HG03280 (cell line): Measurements from ENCODE around the gene OR10H5.
"Not testable (repeated sequence)": the region's sequence is repeated elsewhere in the genome, so short reads cannot be mapped to it uniquely, and the experiment has no call there.

ENCODE experiments used
- ATAC-seq: cut with Tn5 transposase; IDR thresholded peaks from one replicate; pipeline ENCODE4 v1.9.1; 2021; ENCODE audit warnings: mild to moderate bottlenecking, moderate library complexity; ENCODE audit not compliant: unreplicated experiment

OR10H5 gene

DNA sequence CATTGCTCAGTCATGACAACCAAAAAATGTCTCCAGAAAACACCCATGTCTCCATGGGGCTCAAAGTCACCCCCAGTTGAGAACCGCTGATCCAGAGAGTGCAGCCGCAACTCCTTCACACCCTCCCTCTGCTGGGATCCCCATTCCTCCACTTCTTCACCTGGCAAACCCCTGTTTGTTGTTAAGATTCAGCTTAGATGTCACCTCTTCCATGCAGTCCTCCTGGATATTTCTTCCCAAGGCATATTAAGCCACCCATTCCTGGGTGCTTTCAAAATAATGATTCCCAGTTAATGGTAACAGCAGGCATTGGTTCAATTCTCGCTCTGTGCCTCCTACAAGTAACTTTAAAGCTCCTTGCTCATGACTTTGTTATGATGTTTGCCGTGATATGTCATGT, 24.0 kb downstream of the OR10H5 start:
- no peak for ATAC-seq

DNA sequence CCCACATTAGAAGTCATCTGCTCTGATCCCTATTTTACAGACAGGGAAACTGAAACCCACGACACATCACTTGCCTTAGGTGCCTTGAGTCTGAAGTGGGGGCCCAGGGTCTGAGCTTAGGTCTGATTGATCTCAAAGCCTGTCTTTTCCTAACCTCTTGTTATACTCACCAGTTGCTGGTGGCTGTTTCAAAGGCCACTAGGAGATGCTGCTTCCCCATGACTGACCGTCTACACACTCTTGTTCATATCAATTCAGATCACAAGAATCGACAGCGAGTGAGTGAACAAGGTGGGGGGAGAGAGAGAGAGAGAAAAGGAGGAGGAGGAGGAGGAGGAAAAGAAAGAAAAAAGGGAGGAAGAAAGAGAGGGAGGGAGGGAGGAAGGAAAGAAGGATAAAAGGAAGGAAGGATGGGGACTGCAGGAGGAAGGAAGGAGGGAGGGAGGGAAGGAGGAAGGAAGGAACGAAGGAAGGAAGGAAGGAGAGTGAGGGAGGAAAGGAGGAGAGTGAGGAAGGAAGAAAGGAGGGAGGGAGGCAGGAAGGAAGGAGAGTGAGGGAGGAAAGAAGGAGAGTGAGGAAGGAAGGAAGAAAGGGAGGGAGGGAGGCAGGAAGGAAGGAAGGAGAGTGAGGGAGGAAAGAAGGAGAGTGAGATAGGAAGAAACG, 24.7 kb downstream of the OR10H5 start:
- ATAC-seq = no peak

DNA sequence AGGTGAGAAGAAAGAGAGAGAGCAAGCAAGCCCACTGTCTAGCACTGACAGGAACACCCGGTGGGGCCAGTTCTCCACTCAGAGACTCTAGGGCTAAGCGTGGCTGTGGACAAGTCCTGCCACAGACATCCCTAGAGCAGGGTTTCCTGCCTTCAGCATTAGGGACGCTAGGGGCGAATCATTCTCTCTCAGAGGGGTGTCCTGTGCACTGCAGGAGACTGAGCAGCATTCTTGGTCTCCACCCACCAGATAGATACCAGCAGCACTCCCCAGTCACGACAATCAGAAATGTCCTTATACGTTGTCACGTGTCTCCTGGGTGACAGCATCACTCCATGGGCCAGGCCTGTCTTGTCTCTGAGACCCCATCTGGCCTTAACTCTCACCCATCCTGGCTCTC, 26.5 kb downstream of the OR10H5 start:
- no peak for ATAC-seq

DNA sequence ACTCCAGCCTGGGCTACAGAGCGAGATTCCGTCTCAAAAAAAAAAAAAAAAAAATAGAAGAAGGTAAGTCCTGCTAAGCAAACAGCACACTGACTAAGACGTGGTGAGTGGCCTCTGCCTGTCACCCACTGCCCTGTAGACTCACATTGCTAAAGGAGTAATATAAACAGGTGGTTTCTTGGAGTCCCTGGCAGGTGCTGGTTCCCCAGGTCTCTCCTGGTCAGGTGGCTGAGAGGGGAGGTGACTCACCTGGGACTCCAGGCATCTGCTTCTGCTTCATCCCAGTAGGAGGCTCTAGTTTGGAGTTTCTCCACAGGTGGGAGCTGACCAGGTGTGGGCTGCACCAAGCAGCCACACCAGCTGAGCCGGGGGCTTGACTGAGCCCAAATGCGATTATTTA, 27.8 kb downstream of the OR10H5 start, which contains the start of gene OR10H1:
OR10H1 (minus strand) TSS at position 359 of the 400 bp plus-strand sequence. CDS start 7,627 bp downstream, outside the sequence.
- ATAC-seq = no peak

DNA sequence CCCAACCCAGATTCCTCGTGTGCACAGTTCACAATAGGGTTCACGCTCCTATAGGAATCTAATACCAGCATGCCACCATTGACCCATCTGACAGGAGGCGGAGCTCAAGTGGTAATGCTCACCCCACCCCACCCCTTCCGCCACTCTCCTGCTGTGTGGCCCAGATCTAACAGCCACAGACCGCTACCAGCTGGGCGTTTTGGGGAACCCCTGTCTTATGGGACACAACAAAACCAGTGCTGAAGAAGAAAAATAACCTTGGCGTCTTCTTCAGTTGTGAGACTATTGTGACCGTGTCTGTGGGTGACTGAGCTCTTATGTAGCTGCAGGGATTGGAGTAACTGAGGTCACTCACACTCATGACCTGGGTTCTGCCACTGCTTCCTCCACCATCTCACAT, 33.2 kb downstream of the OR10H5 start:
- ATAC-seq = no peak

DNA sequence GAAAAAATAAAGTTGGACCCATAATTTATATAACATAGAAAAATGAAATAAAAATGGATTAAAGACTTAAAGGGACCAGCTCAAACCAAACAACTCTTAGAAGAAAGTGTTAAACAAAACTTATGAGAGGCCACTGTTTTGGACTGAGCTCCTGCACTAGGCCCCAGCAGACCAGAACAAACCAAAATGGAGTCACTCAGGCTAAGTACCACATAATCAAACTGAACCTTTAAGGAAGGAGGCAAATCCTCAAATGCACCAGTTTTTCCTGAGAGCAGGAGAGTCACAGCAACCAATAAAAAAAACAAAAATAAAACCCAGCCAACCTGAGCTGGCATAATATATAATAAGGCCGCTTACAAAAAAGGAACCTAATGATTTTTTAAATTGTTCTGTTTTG, 38.3 kb downstream of the OR10H5 start:
- ATAC-seq = no peak

DNA sequence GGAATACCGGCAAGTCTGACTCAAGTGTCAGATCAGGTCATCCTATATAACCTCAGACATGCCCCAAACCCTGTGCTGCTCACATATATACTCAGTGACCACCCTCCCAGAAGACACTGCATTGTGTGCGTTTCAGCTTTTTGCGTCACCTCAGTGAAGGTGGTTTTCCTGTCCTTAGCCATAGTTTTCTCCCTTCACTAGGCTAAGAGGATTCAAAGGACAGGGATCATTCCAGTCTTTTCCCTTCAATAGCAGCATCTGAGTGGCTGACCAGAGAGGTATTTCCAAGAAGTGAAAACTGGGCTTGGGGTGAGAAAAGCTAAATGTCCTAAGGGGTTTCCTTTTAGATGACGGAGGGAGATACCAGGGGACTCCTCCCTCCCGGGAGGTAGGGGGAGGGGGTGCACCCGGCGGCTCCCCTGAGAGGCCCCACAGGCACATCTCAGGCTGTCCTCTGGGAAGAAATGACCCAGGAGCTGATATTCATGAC, 40.7 kb downstream of the OR10H5 start:
- no peak for ATAC-seq

DNA sequence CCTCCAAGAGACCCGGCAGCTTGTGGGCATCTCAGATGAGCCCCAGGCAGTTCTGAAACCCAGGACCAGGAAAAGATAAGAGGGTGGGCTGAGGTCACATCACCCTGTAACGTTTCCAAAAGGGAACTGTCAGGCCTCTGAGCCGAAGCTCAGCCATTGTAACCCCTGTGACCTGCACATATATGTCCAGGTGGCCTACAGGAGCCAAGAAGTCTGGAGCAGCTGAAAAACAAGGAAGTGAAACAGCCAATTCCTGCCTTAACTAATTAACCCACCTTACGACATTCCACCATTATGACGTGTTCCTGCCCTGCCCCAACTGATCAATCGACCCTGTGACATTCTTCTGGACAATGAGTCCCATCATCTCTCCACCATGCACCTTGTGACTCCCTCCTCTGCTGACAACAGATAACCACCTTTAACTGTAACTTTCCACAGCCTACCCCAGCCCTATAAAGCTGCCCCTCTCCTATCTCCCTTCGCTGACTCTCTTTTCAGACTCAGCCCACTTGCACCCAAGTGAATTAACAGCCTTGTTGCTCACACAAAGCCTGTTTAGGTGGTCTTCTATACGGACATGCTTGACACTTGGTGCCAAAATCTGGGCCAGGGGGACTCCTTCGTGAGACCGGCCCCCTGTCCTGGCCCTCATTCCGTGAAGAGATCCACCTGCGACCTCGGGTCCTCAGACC, 41.3 kb downstream of the OR10H5 start:
- ATAC-seq = not testable (repeated sequence)

DNA sequence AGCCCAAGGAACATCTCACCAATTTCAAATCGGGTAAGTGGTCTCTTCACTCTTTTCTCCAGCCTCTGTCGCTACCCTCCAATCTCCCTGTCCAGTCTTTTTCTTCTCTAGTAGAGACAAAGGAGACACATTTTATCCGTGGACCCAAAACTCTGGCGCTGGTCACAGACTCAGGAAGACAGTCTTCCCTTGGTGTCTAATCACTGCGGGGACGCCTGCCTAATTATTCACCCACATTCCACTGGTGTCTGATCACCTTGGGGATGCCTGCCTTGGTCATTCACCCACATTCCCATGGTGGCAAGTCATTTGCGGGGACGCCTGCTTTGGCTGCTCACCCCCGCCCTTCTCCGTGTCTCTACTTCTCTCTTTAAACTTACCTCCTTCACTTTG, 41.8 kb downstream of the OR10H5 start:
- no peak for ATAC-seq

DNA sequence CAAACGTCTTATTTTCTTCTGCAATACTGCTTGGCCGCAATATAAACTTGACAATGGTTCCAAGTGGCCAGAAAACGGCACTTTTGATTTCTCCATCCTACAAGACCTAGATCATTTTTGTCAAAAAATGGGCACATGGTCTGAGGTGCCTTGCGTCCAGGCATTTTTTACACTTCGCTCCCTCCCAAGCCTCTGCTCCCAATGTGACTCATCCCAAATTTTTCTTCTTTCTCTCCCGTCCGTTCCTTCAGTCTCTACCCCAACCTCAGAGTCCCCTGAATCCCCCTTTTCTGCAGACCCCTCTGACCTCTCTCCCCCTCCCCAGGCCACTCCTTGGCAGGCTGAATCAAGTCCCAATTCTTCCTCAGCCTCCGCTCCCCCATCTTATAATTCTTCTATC, 42.3 kb downstream of the OR10H5 start:
- no peak for ATAC-seq

DNA sequence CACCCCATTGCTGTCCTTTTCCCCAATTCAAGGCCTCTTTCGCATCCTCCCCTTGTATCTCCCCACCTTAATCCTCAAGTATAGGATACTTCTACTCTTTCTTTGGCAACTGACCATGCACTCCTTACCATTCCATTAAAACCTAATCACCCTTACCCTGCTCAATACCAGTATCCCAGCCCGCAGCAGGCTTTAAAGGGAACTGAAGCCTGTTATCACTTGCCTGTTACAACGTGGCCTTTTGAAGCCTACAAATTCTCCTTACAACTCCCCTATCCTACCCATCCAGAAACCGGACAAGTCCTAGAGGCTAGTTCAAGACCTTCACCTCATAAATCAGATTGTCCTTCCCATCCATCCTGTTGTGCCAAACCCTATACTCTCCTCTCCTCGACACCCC, 44.2 kb downstream of the OR10H5 start:
- no peak for ATAC-seq

DNA sequence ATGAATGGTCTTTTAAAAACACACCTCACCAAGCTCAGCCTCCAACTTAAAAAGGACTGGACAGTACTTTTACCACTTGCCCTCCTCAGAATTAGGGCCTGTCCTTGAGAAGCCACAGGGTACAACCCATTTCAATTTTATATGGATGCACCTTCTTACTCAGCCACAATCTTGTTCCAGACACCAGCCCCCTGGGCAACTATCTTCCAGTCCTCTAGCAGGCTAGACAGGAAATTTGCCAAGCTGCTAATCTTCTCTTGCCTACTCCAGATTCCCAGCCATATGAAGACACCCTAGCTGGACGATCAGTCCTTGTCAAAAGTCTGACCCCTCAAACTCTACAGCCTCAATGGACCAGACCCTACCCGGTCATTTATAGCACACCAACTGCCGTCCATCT, 46.8 kb downstream of the OR10H5 start:
- not testable (repeated sequence) for ATAC-seq

DNA sequence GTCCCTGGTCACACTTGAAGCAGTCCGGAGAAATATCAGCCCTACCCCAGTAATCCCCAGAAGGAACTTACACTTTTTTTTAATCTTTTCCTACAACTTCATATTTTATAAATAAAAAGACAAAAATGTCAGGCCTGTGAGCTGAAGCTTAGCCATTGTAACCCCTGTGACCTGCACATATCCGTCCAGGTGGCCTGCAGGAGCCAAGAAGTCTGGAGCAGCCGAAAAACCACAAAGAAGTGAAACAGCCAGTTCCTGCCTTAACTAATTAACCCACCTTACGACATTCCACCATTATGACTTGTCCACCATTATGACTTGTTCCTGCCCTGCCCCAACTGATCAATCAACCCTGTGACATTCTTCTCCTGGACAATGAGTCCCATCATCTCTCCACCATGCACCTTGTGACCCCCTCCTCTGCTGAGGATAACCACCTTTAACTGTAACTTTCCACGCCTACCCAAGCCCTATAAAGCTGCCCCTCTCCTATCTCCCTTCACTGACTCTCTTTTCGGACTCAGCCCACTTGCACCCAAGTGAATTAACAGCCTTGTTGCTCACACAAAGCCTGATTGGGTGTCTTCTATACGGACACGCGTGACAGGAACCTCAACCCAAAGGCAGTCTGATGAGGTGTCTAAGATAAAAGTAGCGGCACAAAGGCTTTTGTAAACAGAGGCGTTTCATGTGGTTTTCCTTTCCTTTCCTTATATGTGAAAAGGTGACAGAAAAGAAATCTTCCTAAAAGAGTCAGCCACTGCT, 48.3 kb downstream of the OR10H5 start:
- not testable (repeated sequence) for ATAC-seq

DNA sequence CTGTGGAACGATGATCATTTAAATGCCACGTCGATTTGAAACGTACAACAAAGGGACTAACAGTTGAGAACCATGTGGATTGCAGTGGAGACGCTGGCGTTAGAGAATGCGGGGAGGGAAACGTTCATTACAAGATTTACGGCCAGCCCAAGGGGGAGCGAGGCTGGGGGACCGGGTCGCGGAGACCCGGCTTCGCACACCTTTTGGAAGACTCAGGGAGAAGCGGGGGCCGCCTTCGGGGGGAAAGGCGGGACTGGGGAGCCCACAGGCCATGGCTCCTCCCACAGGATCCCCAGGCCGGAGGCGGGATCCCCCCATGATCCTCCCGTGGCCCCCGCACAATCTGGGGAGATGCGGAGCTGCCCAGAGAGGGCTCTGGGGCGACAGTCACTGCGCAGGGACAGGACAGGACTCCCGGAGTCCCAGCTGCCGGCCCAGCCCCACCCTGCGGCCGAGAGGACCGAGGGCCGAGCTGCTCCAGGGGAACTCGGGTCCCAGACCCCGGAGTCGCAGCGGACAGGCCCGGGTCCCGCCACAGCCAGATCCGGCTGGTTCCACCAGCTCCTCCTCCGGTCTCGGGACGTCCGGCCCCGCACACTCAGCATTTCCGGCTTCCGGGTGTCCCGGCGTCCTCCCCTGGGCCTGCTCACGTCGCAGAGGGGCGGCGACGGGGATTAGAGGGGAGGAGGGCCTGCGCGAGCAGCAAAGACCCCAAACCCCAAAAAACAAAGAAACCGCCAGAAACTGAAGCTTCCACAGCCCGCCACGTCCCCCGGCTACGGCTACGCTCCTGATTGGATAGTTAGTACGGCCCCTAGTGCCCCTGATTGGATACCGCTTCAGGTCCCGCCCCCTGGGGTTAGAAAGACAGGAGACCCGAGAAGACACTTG, 49.1 kb downstream of the OR10H5 start:
- peak; percentile 93 for ATAC-seq

DNA sequence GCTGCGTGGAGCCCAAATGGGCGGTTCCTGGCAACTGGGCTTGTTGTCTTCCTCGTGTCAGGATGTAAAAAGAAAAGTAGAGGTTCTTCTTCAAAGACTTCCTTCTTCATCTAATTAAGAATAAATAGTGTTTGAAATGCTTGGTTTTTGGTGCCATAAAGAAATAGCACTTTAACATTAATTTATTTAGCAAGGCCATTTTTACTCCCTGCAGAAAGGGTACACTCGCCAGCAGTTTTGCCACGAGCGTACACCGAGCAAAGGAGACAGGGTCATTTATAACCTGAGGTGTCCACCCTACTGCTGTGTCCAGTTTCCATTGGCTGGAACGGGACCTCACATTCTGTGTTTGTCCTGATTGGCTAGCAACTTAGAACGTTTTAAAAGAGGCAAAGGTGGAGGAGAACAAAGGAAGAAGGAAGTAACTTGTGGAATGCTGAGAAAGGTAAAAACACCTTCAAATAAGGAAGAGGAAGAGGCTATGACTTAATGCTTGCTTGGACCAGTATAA, 49.8 kb downstream of the OR10H5 start:
- no peak for ATAC-seq

DNA sequence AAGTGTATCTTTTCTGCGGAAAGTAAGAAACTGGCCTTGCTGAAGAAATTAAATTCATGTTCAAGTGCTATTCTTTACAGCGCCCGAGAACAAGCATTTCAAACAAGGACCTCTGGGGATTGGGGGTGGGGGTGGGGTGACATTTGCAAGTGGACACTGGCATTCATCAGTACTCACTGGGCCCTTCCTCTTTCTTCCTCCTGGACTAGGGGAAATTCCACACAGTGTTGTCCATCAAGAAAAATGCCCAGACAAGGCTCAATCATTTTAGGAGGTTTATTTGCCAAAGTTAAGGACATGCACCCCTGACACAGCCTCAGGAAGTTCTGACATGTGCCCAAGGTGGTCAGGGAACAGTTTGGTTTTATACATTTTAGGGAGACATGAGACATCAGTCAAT, 50.9 kb downstream of the OR10H5 start:
- no peak for ATAC-seq

DNA sequence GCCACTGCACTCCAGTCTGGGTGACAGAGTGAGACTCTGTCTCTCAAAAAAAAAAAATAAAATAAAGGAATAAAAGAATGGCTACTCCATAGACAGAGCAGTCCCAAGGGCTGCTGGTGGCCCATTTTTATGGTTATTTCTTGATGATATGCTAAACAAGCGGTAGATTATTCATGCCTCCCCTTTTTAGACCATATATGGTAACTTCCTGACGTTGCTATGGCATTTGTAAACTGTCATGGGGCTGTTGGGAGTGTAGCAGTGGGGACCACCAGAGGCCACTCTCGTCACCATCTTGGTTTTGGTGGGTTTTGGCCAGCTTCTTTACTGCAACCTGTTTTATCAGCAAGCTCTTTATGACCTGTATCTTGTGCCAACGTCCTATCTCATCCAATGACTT, 52.4 kb downstream of the OR10H5 start:
- ATAC-seq = not testable (repeated sequence)

DNA sequence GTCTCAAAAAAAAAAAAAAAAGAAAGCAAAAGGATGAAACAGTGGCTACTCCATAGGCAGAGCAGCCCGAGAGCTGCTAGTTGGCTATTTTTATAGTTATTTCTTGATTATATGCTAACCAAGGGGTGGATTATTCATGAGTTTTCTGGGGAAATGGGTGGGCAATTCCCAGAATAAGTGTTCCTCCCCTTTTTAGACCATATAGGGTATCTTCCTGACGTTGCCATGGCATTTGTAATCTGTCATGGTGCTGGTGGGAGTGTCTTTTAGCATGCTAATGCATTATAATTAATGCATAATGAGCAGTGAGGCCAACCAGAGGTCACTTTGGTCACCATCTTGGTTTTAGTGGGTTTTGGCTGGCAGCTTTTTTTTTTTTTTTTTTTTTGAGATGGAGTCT, 53.4 kb downstream of the OR10H5 start:
- no peak for ATAC-seq

DNA sequence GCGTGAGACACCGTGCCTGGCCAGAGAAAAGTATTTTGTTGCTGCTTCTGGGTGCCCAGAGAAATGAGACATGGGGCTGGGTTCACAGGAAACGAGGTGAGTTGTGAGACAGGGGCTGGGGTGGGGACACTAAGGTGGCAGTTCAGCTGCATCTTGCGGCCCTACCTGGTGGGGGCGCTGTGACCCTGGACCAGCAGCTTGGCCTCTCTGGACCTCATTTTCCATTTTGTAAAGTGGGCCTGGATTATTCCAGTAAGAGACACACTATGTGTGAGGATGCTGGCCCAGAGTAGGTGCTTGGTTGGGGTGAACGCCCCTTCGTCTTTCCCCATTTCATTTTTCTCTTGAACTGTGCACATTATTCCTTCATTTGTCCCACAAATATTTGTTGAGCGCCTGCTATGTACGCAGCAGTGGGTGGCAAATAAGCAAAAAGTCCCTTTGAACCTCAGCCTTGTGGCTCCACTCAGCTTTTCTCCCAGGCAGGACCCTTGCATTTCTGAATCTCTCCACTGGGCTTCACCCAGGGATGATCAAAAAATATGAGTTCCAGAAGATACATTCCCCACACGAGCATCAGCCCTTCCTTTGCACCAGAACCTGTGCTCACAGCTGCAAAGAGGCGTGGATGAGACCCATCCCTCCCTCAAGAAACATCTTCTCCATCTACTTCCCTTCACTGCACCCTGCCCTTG, 54.6 kb downstream of the OR10H5 start:
- no peak for ATAC-seq
